Activated CD4-positive, alpha-beta T cell treated with anti-CD3 and anti-CD28 coated beads, Interleukin-10, Interleukin-2, amounts not matched to agents 100 ng/mL and 50 ng/mL, durations not matched to agents 16 hours and 8 hours (primary cell): Measurements from ENCODE around the gene MAN1B1.
"Not testable (repeated sequence)": the region's sequence is repeated elsewhere in the genome, so short reads cannot be mapped to it uniquely, and the experiment has no call there.

ENCODE experiments used
- DNase-seq: peaks from one replicate; pipeline ENCODE4 v3.0.0-alpha.2; 2020

The MAN1B1 gene

DNA sequence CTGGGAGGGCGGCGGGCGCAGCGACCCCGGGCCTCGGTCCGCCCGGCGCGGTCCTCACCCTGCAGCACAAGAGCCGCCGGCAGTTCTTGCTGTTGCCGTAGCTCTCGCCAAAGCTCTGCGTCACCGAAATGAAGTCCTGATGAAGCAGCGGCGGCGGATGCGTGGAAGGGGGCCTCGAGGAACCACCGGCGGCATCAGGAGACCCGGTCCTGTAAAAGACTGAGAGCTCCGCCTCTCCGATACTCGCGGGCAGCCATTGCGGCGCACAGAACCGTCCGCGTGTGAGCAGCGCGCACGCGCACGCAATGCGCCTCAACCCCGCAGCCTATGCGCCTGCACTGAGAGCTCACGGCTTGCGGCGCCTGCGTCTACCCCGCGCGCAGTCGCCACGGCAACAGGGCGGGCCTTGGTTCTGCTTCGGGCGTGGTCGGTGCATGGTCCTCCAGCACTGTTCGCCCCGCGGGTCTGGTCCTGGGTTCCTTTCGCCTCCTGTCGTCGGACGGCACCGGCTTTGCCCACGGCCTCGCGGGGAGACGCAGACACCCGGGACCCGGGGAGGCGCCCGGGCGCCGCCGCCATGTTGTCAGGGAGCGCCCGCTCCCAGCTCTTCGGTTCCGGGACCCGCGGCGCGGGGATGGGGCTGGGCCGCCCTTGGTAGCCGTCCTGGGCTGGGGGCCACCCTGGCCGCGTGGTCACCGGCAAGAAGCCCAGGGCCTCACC lies 42.8 kb downstream of the MAN1B1 start:
- DNase-seq, result peak; percentile 96

DNA sequence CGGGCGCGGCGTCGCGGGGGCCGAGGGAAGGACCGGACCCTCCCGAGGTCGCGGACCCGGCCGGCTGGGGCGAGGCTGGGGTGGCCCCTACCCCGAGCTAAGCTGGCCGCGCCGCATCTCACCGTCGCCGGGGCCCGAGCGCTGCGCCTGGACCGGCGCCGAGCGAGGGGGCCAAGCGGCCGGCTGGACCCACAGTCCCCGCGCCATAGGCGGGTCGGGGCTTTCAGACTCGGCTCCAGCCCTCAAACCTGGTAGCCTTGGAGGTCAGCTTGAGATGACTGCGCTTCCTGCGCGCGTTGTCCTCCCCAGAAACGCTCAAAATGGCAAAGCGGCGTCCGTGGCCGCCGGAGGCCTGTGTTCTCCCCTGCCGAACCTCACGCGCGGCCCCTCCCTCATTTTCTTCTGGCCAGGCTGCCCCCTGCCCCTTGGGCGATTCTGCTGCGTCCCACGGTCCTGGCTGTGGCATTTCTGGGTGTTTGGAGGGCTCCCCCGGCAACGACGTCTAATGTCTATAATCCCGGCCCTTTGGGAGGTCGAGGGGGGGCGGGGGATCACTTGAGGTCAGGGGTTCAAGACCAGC lies 43.5 kb downstream of the MAN1B1 start:
- DNase-seq, result peak; percentile 38

DNA sequence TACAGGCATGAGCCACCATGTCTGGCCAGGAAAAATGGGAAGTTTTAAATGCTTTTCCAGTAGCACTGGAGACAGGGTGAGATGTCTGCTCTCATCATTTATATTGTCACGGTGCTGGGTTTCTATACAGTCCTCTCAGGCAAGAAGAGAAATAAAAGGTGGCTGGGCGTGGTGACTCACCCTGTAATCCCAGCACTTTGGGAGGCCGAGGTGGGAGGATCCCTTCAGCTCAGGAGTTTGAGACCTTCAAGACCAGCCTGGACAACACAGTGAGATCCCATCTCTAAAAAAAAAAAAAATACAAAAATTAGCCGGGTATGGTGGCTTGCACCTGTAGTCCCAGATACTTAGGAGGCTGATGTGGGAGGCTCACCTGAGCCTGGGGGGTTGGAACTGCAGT lies 47.4 kb downstream of the MAN1B1 start:
- no peak for DNase-seq

DNA sequence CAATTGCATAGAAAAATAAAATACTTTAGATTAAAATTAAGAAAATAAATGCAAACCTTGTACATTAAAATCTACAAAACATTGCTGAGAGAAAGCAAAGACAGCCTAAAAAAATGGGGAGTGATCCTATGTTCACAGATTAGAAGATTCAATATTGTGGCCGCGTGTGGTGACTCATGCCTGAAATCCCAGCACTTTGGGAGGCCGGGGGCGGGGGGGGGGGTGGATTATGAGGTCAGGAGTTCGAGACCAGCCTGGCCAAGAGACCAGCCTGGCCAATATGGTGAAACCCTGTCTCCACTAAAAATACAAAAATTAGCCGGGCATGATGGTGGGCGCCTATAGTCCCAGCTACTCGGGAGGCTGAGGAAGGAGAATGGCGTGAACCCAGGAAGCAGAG lies 48.4 kb downstream of the MAN1B1 start:
- not testable (repeated sequence) for DNase-seq

DNA sequence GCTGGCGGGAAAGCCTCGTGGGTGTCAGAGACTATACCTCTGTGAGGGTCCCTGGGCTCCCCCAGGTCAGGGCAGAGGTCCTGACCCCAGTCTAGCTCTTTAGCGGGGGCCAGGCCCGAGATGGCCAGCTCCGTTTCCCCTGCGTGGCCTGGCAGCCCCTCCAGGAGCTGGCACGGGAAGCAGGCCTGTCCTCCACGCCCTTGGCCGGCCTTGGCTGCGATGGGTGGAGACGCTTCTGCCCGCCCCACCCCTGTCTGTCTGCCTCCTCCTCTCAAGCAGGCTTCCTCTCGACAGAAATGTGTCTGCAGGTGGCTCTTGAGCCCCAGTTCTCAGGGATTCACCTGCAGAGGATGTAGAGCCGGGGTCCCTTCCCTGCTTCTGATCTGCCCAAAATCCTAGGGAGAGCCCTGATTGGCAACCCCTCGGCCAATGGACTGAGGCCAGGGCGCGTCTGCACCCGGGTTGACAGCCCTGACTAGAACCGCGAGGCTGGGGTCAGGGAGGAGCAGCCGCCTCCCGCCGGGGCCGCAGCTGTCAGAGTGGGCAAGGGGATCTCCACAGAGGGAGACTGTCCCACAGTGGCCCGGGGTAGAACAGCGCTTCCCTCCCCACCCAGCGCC lies 49.6 kb downstream of the MAN1B1 start:
- DNase-seq, result no peak

DNA sequence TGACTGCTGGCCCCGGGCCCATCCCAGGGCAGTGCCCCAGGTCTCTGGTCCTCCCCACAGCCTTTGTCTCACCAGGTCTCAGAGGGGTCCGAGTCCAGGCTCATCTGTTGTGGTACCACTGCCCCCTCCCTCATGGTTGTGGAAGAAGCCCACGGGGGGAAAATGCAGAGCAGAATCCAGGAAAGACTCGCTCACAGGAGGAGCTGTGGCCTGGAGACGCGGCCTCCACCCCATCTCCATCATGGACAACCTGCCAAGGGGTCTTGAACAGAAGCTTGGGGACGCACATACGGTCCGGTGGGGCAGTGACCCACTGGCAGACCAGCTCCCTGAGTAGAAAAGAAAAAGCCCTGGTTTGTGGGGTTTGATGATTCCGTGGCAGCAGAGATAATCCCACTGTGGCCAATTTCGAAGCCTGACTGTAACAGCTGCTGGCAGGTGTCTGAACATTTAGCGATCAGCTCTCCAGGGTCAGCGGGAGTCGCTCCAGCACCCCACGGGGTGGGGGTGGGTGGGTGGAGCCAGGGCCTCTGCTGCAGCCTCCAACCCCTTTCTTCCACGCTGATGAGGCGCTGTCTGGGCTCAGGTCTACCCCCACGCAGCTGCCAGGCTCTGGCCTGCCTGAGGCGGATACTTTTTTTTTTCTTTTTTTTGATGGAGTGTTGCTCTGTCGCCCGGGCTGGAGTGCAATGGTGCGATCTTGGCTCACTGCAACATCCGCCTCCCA lies 50.3 kb downstream of the MAN1B1 start:
- no peak for DNase-seq

DNA sequence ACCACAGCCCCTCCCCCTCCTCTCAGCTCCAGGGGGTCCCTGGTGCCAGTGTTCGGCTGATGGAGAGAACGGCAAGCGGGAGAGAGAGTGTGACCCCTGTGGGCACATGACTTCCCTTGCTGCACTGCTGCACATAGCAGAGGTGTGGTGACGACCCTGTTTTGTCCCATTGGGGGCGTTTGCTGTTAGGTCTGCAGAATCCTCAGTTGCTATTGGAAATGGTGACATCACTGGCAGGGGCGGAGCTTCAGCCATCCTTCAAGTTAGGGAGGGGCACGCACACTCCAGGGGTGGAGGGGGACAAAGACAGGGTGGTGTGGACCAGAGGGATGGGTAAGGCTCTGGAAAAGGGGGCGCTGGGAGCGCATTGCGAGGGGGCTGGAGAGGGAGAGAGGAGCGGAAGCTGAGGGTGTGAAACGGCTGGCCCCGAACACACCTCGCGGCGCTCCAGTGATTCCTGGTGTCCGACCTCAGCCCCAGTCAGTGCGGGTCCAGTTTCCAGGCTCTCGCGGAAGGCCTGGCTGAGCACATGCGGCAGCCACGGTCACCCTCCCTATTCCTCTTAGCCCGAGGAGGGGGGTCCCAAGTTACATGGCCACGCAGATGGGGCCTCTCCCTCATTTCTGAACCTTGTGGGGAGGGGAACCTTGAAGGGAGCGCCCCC lies 51.4 kb downstream of the MAN1B1 start:
- no peak for DNase-seq

DNA sequence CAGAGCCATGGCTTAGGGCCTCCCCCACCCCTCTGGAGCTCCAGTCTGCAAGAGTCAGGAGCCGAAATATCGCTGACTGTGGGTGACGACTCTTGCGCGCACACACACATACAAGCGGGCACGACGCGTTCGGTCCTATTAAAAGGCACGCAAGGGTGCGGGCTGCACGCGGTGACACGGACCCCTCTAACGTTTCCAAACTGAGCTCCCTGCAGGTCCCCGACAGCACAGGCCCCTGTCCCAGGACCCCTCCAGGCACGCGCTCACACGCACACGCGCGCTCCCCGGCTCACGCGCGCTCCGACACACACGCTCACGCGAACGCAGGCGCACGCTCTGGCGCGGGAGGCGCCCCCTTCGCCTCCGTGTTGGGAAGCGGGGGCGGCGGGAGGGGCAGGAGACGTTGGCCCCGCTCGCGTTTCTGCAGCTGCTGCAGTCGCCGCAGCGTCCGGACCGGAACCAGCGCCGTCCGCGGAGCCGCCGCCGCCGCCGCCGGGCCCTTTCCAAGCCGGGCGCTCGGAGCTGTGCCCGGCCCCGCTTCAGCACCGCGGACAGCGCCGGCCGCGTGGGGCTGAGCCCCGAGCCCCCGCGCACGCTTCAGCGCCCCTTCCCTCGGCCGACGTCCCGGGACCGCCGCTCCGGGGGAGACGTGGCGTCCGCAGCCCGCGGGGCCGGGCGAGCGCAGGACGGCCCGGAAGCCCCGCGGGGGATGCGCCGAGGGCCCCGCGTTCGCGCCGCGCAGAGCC lies 52.1 kb downstream of the MAN1B1 start, which contains the start of gene GRIN1:
Gene GRIN1 (plus strand): TSS at position 433 of the 746 bp plus-strand sequence. CDS start 333 bp downstream, outside the sequence.
- no peak for DNase-seq

DNA sequence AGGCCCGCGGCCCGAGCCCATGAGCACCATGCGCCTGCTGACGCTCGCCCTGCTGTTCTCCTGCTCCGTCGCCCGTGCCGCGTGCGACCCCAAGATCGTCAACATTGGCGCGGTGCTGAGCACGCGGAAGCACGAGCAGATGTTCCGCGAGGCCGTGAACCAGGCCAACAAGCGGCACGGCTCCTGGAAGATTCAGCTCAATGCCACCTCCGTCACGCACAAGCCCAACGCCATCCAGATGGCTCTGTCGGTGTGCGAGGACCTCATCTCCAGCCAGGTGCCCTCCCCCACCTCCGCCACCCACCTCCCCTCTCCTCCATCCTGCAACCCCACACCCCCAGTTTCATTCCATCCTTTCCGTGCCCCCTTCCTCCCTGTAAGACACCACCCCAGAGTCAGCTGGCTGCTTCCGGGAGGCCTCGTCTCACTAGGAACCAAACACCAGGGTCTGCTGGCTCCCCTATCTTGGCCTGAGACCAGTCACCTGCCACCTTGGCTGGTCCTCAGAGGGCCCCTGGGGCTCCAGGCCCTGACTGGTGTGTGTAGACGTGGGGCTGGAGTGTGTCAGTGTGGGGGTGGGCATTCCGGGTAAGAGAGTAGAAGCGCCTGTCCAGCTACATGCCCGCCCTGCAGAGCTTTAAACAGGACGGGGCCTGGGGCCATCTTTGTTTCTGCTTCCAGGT lies 52.8 kb downstream of the MAN1B1 start:
- no peak for DNase-seq

DNA sequence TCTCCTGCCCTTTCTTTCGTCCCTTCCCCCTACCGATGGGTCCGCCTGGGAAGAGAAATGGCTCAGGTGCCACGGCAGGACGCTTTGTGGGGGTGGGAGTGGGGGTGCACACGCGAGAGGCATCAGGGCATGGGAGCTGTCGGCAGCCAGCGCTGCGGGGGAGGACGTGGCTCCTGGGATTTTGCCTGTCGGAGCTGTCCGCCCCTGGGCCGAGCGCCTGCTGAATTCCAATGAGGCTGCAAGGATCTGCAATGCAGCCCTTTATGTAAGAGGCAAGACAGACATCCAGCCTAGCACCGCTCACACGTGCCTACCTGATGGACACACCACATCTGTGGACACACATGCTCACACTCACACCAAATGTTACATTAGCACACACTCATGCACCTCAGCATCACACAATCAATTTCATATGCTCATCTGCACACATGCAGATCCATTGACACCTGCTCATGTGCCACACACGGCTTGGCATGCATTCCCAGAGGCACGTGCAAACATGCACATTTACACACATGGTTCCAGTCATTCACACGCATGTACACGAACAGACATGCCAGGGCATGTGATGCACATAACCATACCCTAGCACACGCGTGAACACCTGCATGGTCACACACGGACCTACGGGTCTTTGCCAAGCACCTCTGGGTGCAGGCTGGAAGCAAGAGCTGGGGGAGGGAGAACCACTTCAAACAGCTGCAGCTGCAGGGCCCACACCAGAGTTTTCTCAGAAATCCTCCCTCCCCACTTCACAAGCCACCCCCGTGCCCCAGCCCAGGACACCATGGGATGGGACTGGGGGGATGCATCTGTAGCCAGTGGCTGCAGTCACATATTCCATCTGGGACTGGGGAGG lies 53.6 kb downstream of the MAN1B1 start:
- DNase-seq, result no peak

DNA sequence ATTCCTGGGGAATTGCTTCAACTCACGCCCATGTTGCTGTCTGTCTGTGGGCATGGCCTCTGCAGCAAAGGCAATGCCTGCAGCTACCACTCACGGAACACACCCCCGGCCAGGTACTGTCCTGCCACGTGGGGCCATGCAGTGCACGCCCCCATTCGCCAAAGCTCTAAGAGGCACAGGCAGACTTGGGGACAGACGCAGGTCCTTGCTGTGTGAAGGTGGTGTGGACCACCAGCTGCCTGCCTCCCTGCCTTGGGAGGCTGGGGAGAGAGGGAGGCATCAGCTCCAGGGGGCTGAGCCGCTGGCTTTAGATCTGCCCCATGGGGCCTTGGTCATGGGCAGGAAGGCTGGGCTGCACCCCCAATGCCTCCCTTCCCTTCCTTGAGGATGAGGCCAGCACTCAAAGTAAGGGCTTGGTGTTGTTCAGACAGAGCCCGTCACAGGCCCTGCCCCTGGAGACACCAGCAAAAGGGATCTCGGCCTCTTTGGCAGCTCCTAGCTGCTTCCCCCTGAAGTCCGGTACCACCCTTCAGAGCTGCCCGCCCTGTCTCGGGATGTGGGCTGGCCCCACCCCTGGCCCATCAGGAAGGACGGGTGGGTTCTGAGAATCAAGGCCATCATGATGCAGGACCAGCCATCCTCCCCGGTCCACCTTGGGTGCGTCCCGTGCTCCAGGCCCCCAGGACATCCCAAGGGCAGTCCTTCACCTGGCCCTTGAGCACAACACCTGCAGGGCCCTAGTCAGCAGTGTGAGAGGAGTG lies 54.4 kb downstream of the MAN1B1 start:
- DNase-seq, result no peak

DNA sequence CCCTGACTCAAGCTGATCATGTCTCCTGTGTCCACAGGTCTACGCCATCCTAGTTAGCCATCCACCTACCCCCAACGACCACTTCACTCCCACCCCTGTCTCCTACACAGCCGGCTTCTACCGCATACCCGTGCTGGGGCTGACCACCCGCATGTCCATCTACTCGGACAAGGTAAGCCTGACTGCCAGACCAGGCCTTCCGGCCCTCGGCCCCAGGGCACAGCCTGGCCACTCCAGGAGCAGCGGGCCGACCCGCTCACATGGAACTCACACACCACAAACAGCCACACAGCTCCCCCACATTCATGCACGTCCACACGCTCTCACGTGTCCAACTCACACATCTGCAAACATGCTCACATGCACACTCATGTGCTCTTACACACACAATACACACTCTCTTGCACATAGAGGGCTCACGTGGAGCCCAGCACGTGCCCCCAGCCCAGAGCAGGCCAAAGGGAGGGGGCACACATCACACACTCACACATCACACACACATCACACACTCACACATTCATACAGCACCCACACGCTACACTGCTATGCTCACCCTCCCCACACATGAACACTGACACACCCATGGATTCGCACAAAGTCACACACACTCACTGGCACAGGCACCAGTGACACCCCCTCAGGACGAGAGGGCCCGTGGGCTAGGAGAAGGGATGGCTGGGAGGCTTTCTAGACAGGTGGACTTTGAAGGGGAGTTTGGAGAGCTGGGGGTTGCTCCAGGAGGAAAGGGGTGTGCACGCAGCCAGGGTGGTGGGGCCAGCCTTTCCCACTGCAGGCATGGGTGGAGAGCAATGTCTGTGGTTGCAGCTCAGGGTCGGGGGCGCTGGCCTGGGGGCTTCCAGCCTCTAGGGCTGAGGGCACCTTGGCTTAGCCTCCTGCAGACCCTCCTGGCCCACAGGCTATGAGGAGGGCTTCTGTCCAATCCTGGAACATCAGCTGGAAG lies 55.5 kb downstream of the MAN1B1 start:
- no peak for DNase-seq

DNA sequence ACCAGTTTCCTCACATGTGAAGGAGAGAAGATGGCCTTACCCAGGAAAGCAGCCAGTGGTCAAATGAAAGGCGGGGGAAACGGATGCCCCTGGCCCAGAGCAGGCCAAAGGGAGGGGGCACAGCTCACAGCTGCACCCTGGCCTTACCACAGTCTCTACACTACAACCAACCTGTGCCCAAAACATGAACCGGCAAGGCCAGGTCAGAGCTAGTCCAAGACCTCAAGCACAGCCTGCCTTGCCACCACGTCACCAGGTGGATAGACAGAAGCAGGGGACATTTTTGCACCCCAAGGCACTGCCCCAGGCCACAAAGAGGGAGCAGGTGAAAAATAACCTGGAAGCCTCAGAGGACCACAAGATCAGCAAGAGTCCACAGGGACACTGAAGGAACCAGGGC lies 56.7 kb downstream of the MAN1B1 start:
- DNase-seq, result no peak

DNA sequence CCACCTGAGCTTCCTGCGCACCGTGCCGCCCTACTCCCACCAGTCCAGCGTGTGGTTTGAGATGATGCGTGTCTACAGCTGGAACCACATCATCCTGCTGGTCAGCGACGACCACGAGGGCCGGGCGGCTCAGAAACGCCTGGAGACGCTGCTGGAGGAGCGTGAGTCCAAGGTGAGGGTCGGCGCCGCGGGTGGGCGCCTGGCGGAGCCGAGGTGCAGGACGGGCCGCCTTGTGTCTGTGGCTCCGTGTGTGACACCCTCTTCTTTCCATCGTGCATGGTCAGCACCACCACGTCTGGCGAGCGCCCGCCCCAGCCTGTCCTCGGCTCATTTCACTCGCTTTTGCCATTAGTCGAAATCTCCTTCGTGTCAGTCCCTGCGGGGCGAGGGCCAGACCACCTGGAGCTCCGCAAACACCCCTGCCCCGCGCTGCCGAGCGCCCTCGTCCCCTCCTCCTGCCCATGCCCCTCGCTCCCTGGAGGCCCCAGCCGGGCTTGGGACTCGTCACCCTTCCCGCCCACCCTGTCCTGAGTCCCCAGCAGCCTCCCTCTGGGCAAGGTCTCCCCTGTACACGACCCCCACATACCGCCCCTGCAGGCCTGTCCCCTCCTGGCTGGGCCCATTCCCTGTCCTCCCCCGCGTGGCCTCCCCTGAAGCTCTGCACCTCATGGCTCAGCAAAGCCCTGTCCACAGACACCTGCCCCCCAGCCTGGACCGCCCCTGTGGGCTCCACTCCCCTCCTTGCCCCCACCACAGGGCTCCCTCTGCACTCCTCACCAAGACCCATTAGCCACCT lies 59.1 kb downstream of the MAN1B1 start:
- DNase-seq, result no peak

DNA sequence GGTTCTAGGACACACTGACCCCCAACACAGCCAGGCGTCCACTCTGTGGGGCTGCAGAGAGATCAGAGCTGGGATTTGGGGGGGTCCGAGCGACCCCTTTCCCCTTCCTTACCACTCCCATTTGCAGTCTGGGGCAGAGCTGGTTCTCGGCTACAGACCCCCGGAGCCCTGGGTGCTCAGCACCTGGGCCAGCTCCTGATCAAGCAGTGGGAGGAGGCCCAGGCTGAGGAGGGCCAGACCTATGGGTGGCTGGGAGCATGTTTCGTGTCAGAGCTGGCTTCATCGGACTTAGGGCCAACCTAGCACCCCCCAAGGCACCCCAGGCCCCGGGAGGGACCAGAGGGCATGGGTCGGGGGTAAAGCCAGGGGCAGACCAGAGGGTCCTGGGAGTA lies 59.7 kb downstream of the MAN1B1 start:
- no peak for DNase-seq

DNA sequence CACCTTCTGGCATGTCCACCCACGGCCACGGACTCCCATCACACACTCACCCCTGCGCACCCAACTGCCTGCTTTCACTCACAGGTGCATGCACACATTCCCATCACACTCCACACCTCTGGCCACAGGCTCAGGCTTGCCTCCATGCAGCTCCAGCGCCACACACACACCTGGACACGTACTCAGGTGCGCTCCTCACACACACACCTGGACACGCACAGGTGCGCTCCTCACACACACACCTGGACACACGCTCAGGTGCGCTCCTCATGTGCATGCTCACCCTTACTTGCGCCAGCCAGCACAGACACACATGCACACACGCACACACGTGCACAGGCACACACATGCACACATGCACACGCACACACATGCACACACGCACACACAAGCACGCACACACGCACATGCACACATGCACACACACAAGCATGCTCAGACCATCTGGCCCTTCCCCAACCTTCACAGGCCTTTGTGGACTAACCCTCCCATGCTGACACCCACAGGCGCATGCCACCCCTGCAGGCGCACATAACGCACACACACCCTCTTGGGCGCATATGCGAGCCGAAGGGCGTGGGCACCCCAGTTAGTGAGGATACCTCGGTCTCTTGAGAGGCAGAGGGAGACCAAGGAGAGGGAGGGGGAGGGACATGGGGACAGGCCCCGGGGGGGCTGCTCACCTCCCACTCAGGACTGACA lies 60.5 kb downstream of the MAN1B1 start:
- no peak for DNase-seq

DNA sequence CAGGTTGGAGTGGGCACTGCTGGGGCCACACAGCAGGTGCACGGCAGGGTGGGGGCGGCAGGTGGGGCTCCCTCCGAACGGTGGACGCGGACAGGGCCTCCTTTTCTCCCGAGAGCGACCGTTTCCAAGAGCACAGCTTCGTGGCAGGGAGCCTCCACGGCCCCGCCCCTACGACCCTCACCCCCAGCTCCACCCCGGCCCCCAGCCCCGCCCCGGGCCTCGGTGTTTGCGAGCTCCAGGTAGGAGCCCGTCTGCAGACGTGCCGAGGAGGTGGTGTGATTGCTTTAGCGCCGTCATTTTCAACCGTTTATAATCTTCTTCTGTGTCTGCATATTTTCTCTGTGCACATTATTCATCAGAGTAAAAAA lies 61.0 kb downstream of the MAN1B1 start:
- DNase-seq, result no peak
